Measurements from ENCODE around the gene SMIM20.

DNA sequence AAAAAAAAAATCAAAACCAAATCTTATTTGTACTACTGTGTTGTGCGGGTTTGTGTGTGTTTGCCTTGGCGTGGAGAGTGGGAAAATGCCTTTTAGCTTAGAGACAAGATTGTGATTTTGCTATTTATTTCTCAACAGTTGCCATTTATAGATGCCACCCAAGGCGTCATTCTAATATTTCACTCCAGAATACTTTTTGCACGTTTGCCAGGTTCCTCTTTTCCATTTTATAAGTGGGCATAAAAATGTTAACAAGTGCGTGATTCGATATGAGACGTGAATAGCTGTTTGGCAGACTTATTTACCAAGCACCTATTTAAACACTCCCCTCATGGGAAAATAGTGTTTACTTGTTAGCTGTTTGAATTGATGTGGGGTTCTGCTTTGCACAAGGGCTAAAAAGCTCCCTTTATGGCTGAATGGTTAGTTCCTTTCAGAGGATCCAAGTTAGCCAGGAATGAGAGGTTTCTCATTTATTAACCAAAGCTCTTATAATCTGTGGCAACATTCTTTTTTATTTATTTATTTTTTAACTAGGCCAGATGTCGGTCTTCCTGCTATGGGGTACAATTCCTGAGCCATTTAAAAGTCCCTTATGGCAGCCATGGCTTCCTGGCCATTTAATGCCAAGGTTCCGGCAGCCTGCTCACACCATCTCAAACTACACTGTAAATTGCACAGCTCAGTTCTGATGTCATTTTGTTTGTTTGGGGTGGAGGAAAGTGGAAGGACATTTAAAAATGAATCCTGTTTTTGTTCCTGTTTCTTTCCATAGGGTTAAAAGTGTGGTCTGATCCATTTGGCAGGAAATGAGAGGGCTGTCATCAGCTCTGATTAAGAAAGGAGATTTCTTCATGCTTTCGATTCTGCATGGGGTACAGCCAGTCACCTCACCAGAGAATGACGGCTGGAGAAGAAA, 14.6 kb downstream of the SMIM20 start:
- TF ChIP-seq, protein P1, sequence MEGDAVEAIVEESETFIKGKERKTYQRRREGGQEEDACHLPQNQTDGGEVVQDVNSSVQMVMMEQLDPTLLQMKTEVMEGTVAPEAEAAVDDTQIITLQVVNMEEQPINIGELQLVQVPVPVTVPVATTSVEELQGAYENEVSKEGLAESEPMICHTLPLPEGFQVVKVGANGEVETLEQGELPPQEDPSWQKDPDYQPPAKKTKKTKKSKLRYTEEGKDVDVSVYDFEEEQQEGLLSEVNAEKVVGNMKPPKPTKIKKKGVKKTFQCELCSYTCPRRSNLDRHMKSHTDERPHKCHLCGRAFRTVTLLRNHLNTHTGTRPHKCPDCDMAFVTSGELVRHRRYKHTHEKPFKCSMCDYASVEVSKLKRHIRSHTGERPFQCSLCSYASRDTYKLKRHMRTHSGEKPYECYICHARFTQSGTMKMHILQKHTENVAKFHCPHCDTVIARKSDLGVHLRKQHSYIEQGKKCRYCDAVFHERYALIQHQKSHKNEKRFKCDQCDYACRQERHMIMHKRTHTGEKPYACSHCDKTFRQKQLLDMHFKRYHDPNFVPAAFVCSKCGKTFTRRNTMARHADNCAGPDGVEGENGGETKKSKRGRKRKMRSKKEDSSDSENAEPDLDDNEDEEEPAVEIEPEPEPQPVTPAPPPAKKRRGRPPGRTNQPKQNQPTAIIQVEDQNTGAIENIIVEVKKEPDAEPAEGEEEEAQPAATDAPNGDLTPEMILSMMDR (conservative IDR thresholded peaks at IDR 0.05 in 1 of 2, IDR thresholded peaks at IDR 0.05 in 1 of 2; ENCODE audit: extremely low read depth in 1 of 2, insufficient read depth in 1 of 2, low read depth in 1 of 2, low read length in 2 of 2) = no peak
- TF ChIP-seq EZH2 (IDR thresholded peaks at IDR 0.05; ENCODE audit: borderline replicate concordance, low read length) = no peak
